Ovary (tissue), 3 donors: ENCODE results near the gene VPS13C.

Experiments used
- POLR2A ChIP-seq: fragments of 450-650 bp; IDR thresholded peaks from one replicate; pipeline ENCODE4 v1.6.1; 2017; ENCODE audit warnings: antibody characterized with exemption, mild to moderate bottlenecking, moderate library complexity
- TF ChIP-seq, protein P1 (sequence below), 3 donors: fragments of 450-650 bp in 2 of 3; fragments of 200-600 bp in 1 of 3; IDR thresholded peaks; one replicate each; pipeline versions ENCODE4 v1.5.1 to v1.8.0; 2016 to 2022; ENCODE audit warnings: antibody characterized with exemption in 3 of 3, mild to moderate bottlenecking in 1 of 3
- donor health status: DM: no; HTN: no; CAD: no.

GRCh38 chr15:62107571-62108121 is 47.4 kb upstream of the VPS13C start:
- no peak for TF ChIP-seq POLR2A
- TF ChIP-seq, protein P1, sequence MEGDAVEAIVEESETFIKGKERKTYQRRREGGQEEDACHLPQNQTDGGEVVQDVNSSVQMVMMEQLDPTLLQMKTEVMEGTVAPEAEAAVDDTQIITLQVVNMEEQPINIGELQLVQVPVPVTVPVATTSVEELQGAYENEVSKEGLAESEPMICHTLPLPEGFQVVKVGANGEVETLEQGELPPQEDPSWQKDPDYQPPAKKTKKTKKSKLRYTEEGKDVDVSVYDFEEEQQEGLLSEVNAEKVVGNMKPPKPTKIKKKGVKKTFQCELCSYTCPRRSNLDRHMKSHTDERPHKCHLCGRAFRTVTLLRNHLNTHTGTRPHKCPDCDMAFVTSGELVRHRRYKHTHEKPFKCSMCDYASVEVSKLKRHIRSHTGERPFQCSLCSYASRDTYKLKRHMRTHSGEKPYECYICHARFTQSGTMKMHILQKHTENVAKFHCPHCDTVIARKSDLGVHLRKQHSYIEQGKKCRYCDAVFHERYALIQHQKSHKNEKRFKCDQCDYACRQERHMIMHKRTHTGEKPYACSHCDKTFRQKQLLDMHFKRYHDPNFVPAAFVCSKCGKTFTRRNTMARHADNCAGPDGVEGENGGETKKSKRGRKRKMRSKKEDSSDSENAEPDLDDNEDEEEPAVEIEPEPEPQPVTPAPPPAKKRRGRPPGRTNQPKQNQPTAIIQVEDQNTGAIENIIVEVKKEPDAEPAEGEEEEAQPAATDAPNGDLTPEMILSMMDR (IDR thresholded peaks at IDR 0.05) = no peak
